ENCODE results near the gene FBXO41.

FBXO41 gene

DNA sequence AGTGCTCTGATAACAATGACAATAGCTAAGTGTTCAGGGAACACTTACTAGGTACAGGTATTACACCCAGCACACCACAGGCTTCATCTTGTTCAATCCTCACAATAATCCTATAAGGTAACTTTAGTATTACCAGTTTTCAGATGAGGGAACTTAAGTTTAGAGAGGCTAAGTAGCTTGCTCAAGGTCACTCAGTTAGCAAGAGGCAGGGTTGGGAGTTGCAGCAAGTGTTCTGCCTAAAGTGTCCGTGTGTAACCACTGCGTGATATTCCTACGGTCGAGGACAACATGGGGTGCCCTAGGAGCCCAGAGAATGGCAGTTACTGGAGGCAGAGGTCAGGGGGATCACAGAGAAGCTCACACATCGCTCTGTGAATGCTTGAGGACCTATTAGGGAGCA, 39.3 kb upstream of the FBXO41 start:
- TF ChIP-seq, protein P1, sequence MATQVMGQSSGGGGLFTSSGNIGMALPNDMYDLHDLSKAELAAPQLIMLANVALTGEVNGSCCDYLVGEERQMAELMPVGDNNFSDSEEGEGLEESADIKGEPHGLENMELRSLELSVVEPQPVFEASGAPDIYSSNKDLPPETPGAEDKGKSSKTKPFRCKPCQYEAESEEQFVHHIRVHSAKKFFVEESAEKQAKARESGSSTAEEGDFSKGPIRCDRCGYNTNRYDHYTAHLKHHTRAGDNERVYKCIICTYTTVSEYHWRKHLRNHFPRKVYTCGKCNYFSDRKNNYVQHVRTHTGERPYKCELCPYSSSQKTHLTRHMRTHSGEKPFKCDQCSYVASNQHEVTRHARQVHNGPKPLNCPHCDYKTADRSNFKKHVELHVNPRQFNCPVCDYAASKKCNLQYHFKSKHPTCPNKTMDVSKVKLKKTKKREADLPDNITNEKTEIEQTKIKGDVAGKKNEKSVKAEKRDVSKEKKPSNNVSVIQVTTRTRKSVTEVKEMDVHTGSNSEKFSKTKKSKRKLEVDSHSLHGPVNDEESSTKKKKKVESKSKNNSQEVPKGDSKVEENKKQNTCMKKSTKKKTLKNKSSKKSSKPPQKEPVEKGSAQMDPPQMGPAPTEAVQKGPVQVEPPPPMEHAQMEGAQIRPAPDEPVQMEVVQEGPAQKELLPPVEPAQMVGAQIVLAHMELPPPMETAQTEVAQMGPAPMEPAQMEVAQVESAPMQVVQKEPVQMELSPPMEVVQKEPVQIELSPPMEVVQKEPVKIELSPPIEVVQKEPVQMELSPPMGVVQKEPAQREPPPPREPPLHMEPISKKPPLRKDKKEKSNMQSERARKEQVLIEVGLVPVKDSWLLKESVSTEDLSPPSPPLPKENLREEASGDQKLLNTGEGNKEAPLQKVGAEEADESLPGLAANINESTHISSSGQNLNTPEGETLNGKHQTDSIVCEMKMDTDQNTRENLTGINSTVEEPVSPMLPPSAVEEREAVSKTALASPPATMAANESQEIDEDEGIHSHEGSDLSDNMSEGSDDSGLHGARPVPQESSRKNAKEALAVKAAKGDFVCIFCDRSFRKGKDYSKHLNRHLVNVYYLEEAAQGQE (IDR thresholded peaks at IDR 0.05; ENCODE audit: insufficient read depth in 1 of 2, low read depth in 2 of 2, low read length in 2 of 2) = no peak
- TF ChIP-seq TAF1 (IDR thresholded peaks at IDR 0.05; ENCODE audit: borderline replicate concordance, insufficient read depth, low read length) = no peak
- TF ChIP-seq SIN3A (IDR thresholded peaks at IDR 0.05; ENCODE audit: borderline replicate concordance, insufficient read depth, low read length) = no peak
- no peak for TF ChIP-seq POLR2AphosphoS5 (IDR thresholded peaks at IDR 0.05; ENCODE audit: low read depth, low read length)
- no peak for TF ChIP-seq FOXP2 (optimal IDR thresholded peaks at IDR 0.05; ENCODE audit: borderline replicate concordance, extremely low read depth, extremely low read length, insufficient read depth)

DNA sequence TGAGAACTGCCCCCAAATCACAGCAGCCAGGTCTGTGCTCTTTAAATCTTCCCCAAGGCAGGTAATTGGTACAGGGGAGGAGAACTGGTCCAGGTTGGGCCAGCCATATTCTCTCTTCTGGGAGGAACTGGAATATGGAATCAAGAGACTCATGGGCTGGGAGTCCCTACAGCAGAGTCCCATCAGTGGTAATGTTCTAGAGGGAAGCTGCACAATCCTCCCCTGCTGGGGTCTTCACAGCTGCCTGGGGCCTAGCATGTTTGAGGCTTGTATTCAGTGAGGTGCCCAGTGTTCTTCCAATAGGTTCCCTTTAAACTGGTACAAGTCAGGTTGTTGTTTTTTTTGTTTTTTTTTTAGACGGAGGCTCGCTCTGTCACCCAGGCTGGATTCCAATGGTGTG, 30.2 kb upstream of the FBXO41 start:
- no peak for TF ChIP-seq TAF1 (IDR thresholded peaks at IDR 0.05; ENCODE audit: borderline replicate concordance, insufficient read depth, low read length)
- TF ChIP-seq SIN3A (IDR thresholded peaks at IDR 0.05; ENCODE audit: borderline replicate concordance, insufficient read depth, low read length) = no peak
- TF ChIP-seq POLR2AphosphoS5 (IDR thresholded peaks at IDR 0.05; ENCODE audit: low read depth, low read length) = no peak
- TF ChIP-seq FOXP2 (optimal IDR thresholded peaks at IDR 0.05; ENCODE audit: borderline replicate concordance, extremely low read depth, extremely low read length, insufficient read depth) = no peak
- TF ChIP-seq, protein P1 (IDR thresholded peaks at IDR 0.05; ENCODE audit: insufficient read depth in 1 of 2, low read depth in 2 of 2, low read length in 2 of 2) = no peak

GRCh38 chr2:73307720-73308119, 23.4 kb upstream of the FBXO41 start:
- TF ChIP-seq SIN3A (IDR thresholded peaks at IDR 0.05; ENCODE audit: borderline replicate concordance, insufficient read depth, low read length) = no peak
- no peak for TF ChIP-seq TAF1 (IDR thresholded peaks at IDR 0.05; ENCODE audit: borderline replicate concordance, insufficient read depth, low read length)
- no peak for TF ChIP-seq POLR2AphosphoS5 (IDR thresholded peaks at IDR 0.05; ENCODE audit: low read depth, low read length)

GRCh38 chr2:73301636-73302035, 17.4 kb upstream of the FBXO41 start:
- TF ChIP-seq TAF1 (IDR thresholded peaks at IDR 0.05; ENCODE audit: borderline replicate concordance, insufficient read depth, low read length) = no peak
- TF ChIP-seq SIN3A (IDR thresholded peaks at IDR 0.05; ENCODE audit: borderline replicate concordance, insufficient read depth, low read length) = no peak

- TF ChIP-seq TAF1 (IDR thresholded peaks at IDR 0.05; ENCODE audit: borderline replicate concordance, insufficient read depth, low read length) = no peak
- TF ChIP-seq, protein P1 (IDR thresholded peaks at IDR 0.05; ENCODE audit: insufficient read depth in 1 of 2, low read depth in 2 of 2, low read length in 2 of 2) = no peak
- TF ChIP-seq POLR2AphosphoS5 (IDR thresholded peaks at IDR 0.05; ENCODE audit: low read depth, low read length) = no peak
- no peak for TF ChIP-seq FOXP2 (optimal IDR thresholded peaks at IDR 0.05; ENCODE audit: borderline replicate concordance, extremely low read depth, extremely low read length, insufficient read depth)
- TF ChIP-seq SIN3A (IDR thresholded peaks at IDR 0.05; ENCODE audit: borderline replicate concordance, insufficient read depth, low read length) = no peak
These were observed 16.6 kb upstream of the FBXO41 start for GRCh38 chr2:73300926-73301325.

- TF ChIP-seq SIN3A (IDR thresholded peaks at IDR 0.05; ENCODE audit: borderline replicate concordance, insufficient read depth, low read length) = no peak
These were observed 13.3 kb upstream of the FBXO41 start for GRCh38 chr2:73297586-73297985.

- TF ChIP-seq, protein P1 (IDR thresholded peaks at IDR 0.05; ENCODE audit: insufficient read depth in 1 of 2, low read depth in 2 of 2, low read length in 2 of 2) = no peak
- TF ChIP-seq POLR2AphosphoS5 (IDR thresholded peaks at IDR 0.05; ENCODE audit: low read depth, low read length) (no peak), FOXP2 (optimal IDR thresholded peaks at IDR 0.05; ENCODE audit: borderline replicate concordance, extremely low read depth, extremely low read length, insufficient read depth) (no peak), SIN3A (IDR thresholded peaks at IDR 0.05; ENCODE audit: borderline replicate concordance, insufficient read depth, low read length) (no peak), TAF1 (IDR thresholded peaks at IDR 0.05; ENCODE audit: borderline replicate concordance, insufficient read depth, low read length) (no peak)
These were observed 12.9 kb upstream of the FBXO41 start for GRCh38 chr2:73297151-73297559.
